ENCODE data around the gene EYA2. TPM values are rescaled to one million over a fixed set of nuclear protein-coding genes. Genes with fewer than 3 reads are reported as not detected.

EYA2 gene
- total and polyA plus RNA-seq, 4 donors: 1.6 to 4.4 (median 2.1) TPM

- Histone ChIP-seq H3K9me3 (ENCODE audit: control insufficient read depth in 4 of 4, insufficient read depth in 3 of 4, low read length in 3 of 4) (no peaks in the 10 kb centered on the region), H3K27ac (ENCODE audit: low read depth in 1 of 2, low read length in 1 of 2) (no peak overlapping the region), H3K27me3 (ENCODE audit: control insufficient read depth in 3 of 3, insufficient read depth in 3 of 3, low read length in 2 of 3) (no peaks in the 10 kb centered on the region), H3K4me1 (ENCODE audit: control insufficient read depth in 5 of 5, insufficient read depth in 5 of 5, low read length in 5 of 5) (no peaks in the 10 kb centered on the region), H3K36me3 (ENCODE audit: control insufficient read depth in 4 of 4, insufficient read depth in 4 of 4, low read length in 4 of 4) (no peaks in the 10 kb centered on the region), H3K9ac (ENCODE audit: insufficient read depth in 1 of 2, low read length in 2 of 2) (no peak overlapping the region), H3K4me3 (no peak overlapping the region)
- WGBS, 2 donors: 90 to 95% methylated on average over 14 of the region's 14 CpGs
- ATAC-seq (ENCODE audit: insufficient read depth, low FRiP score) (no peak), DNase-seq (no peak)
- TF ChIP-seq CTCF (IDR thresholded peaks at IDR 0.05; ENCODE audit: control extremely low read depth, extremely low read depth): no peak
Measured at GRCh38 chr20:47198996-47199552, 304.4 kb downstream of the EYA2 start.

- ATAC-seq (ENCODE audit: insufficient read depth, low FRiP score): no peak
- Histone ChIP-seq H3K36me3 (ENCODE audit: control insufficient read depth in 4 of 4, insufficient read depth in 4 of 4, low read length in 4 of 4) (no peaks in the 10 kb centered on the region), H3K4me1 (ENCODE audit: control insufficient read depth in 5 of 5, insufficient read depth in 5 of 5, low read length in 5 of 5) (no peaks in the 10 kb centered on the region), H3K9ac (ENCODE audit: insufficient read depth in 1 of 2, low read length in 2 of 2) (no peak overlapping the region), H3K9me3 (ENCODE audit: control insufficient read depth in 4 of 4, insufficient read depth in 3 of 4, low read length in 3 of 4) (no peaks in the 10 kb centered on the region), H3K27me3 (ENCODE audit: control insufficient read depth in 3 of 3, insufficient read depth in 3 of 3, low read length in 2 of 3) (no peaks in the 10 kb centered on the region), H3K4me3 (no peak overlapping the region), H3K27ac (ENCODE audit: low read depth in 1 of 2, low read length in 1 of 2) (no peak overlapping the region)
- 92% methylated on average over 9 of the region's 9 CpGs for WGBS, 2 donors
- TF ChIP-seq CTCF (IDR thresholded peaks at IDR 0.05; ENCODE audit: control extremely low read depth, extremely low read depth): no peak
- DNase-seq: no peak
Measured at GRCh38 chr20:47201074-47201730, 306.6 kb downstream of the EYA2 start.

- no peak for TF ChIP-seq CTCF (IDR thresholded peaks at IDR 0.05; ENCODE audit: control extremely low read depth, extremely low read depth)
- Histone ChIP-seq H3K27me3 (ENCODE audit: control insufficient read depth in 3 of 3, insufficient read depth in 3 of 3, low read length in 2 of 3) (no peaks in the 10 kb centered on the region), H3K36me3 (ENCODE audit: control insufficient read depth in 4 of 4, insufficient read depth in 4 of 4, low read length in 4 of 4) (peaks cover 0 to under 1% (median 0%) of the 10 kb centered on the region in 4 donors), H3K9me3 (ENCODE audit: control insufficient read depth in 4 of 4, insufficient read depth in 3 of 4, low read length in 3 of 4) (no peaks in the 10 kb centered on the region), H3K27ac (ENCODE audit: low read depth in 1 of 2, low read length in 1 of 2) (no peak overlapping the region), H3K9ac (ENCODE audit: insufficient read depth in 1 of 2, low read length in 2 of 2) (no peak overlapping the region), H3K4me1 (ENCODE audit: control insufficient read depth in 5 of 5, insufficient read depth in 5 of 5, low read length in 5 of 5) (no peaks in the 10 kb centered on the region), H3K4me3 (no peak overlapping the region)
- ATAC-seq (ENCODE audit: insufficient read depth, low FRiP score) (no peak), DNase-seq (no peak)
- WGBS, 2 donors: 85 to 91% methylated on average over 10 of the region's 10 CpGs
Measured at GRCh38 chr20:47202733-47203667, 308.4 kb downstream of the EYA2 start.
